Natural killer cell (primary cell): ENCODE data around the gene HSBP1L1. TPM values are rescaled to one million over a fixed set of nuclear protein-coding genes. Genes with fewer than 3 reads are reported as not detected.

ENCODE experiments used
- ATAC-seq, 3 donors: fragments of 150-1000 bp in 2 of 3; fragments of 200-7000 bp in 1 of 3; cut with Tn5 transposase; 1 replicate in 1 of 3; 2 replicates in 2 of 3; pipeline ENCODE4 v1.10.0; 2021; ENCODE audit warnings: mild to moderate bottlenecking in 2 of 3, moderate library complexity in 2 of 3
- DNase-seq, 2 donors: peaks; one replicate each; pipeline versions ENCODE4 v3.0.0 to v3.0.0-alpha.2; 2013 to 2021; ENCODE audit warnings: mixed read lengths in 1 of 2
- H3K27ac ChIP-seq: one replicate; pipeline ENCODE4 v1.5.1; 2013; ENCODE audit warnings: mild to moderate bottlenecking, low read length
- H3K27me3 ChIP-seq: one replicate; pipeline ENCODE4 v1.6.1; 2013; ENCODE audit warnings: low read length; ENCODE audit not compliant: control insufficient read depth, insufficient read depth
- H3K36me3 ChIP-seq: one replicate; pipeline ENCODE4 v1.6.1; 2013; ENCODE audit warnings: low read length; ENCODE audit not compliant: control insufficient read depth, insufficient read depth
- H3K4me1 ChIP-seq: one replicate; pipeline ENCODE4 v1.6.1; 2013; ENCODE audit warnings: low read length; ENCODE audit not compliant: control insufficient read depth, insufficient read depth
- H3K4me3 ChIP-seq: one replicate; pipeline ENCODE4 v1.5.1; 2013; ENCODE audit warnings: low read length
- H3K9me3 ChIP-seq: one replicate; pipeline ENCODE4 v1.6.1; 2013; ENCODE audit warnings: low read length; ENCODE audit not compliant: control insufficient read depth, insufficient read depth
- H3K27ac Mint-ChIP-seq, 2 donors: one replicate each; pipeline ENCODE4 v1.8.0; 2022; ENCODE audit warnings: mild to moderate bottlenecking in 2 of 2, mixed read lengths in 2 of 2, moderate library complexity in 1 of 2
- H3K27me3 Mint-ChIP-seq, 2 donors: one replicate each; pipeline ENCODE4 v1.8.0; 2022; ENCODE audit warnings: low read depth in 2 of 2, mixed read lengths in 2 of 2
- H3K36me3 Mint-ChIP-seq: one replicate; pipeline ENCODE4 v1.8.0; 2022; ENCODE audit warnings: mixed read lengths
- H3K4me1 Mint-ChIP-seq, 2 donors: one replicate each; pipeline ENCODE4 v1.8.0; 2022; ENCODE audit warnings: mixed read lengths in 2 of 2
- H3K4me3 Mint-ChIP-seq: one replicate; pipeline ENCODE4 v1.8.0; 2022; ENCODE audit warnings: mild to moderate bottlenecking, moderate library complexity, mixed read lengths
- H3K9me3 Mint-ChIP-seq, 2 donors: one replicate each; pipeline ENCODE4 v1.8.0; 2022; ENCODE audit warnings: mixed read lengths in 2 of 2
- WGBS: methylation state at CpG from one replicate; pipeline ENCODE4 v1.1.7; 2013; ENCODE audit warnings: missing lambda C conversion rate; ENCODE audit not compliant: insufficient coverage; 5-methylcytosine and 5-hydroxymethylcytosine counted together
- intact Hi-C: fragments of 100-400 bp; cut with micrococcal nuclease; formaldehyde crosslinking; loops from one replicate; pipeline ENCODE4 v1.14.2; 2022
- total RNA-seq, 4 donors: library from RNA; stranded (reverse); fragments of 120-200 nt in 1 of 4; gene quantifications; one replicate each; pipeline versions ENCODE4 v1.2.3 to v1.2.4, GENCODE V29; 2013 to 2022
- TF ChIP-seq, protein P1 (sequence below): fragments of 200-600 bp; IDR thresholded peaks from one replicate; pipeline ENCODE4 v1.8.0; 2022; ENCODE audit warnings: antibody characterized with exemption

Gene HSBP1L1
- total RNA-seq, 3 donors from 2014 or later (not counting 1 experiment from before 2014, with no cell fraction given), result 11.7 to 16.1 (median 13.8) TPM

DNA sequence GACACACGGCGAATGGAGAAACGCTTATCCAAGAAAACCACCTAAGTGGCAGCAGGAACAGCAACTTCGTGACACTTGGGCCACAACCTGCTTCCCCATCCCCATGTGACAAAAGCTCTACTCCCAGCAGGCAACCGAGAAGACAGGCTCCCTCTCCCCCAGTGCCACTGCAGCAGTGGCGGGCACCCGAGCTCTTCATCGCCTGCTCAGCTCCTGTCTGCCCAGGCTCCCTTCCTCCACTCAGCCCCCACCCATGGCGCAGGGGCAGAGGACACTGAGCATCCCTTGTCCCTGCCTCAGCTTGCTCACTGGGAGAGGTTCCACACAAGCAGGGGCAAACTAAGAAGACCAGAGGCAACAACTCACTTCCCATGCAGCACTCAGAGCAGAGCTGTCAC, 35.9 kb upstream of the HSBP1L1 start:
- peaks cover 7% of the 10 kb centered on the region for H3K36me3 ChIP-seq
- intact Hi-C loops, result no loop called here
- ATAC-seq (no peak), DNase-seq (no peak)
- Mint-ChIP-seq H3K27me3 (no peaks in the 10 kb centered on the region), H3K36me3 (peaks cover 38% of the 10 kb centered on the region), H3K9me3 (peaks cover 18 to 31% of the 10 kb centered on the region in 2 donors), H3K4me3 (no peak overlapping the region), H3K4me1 (peaks cover 9% of the 10 kb centered on the region in 2 donors), H3K27ac (peak overlapping the region in 1 of 2 donors; percentile 29)
- H3K4me3 ChIP-seq, result no peak overlapping the region
- WGBS, result 96% methylated on average over 9 of the region's 9 CpGs
- H3K4me1 ChIP-seq, result no peaks in the 10 kb centered on the region
- H3K27me3 ChIP-seq, result no peaks in the 10 kb centered on the region
- H3K27ac ChIP-seq, result no peak overlapping the region
- TF ChIP-seq, protein P1, sequence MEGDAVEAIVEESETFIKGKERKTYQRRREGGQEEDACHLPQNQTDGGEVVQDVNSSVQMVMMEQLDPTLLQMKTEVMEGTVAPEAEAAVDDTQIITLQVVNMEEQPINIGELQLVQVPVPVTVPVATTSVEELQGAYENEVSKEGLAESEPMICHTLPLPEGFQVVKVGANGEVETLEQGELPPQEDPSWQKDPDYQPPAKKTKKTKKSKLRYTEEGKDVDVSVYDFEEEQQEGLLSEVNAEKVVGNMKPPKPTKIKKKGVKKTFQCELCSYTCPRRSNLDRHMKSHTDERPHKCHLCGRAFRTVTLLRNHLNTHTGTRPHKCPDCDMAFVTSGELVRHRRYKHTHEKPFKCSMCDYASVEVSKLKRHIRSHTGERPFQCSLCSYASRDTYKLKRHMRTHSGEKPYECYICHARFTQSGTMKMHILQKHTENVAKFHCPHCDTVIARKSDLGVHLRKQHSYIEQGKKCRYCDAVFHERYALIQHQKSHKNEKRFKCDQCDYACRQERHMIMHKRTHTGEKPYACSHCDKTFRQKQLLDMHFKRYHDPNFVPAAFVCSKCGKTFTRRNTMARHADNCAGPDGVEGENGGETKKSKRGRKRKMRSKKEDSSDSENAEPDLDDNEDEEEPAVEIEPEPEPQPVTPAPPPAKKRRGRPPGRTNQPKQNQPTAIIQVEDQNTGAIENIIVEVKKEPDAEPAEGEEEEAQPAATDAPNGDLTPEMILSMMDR, result no peak
- peaks cover 17% of the 10 kb centered on the region for H3K9me3 ChIP-seq

DNA sequence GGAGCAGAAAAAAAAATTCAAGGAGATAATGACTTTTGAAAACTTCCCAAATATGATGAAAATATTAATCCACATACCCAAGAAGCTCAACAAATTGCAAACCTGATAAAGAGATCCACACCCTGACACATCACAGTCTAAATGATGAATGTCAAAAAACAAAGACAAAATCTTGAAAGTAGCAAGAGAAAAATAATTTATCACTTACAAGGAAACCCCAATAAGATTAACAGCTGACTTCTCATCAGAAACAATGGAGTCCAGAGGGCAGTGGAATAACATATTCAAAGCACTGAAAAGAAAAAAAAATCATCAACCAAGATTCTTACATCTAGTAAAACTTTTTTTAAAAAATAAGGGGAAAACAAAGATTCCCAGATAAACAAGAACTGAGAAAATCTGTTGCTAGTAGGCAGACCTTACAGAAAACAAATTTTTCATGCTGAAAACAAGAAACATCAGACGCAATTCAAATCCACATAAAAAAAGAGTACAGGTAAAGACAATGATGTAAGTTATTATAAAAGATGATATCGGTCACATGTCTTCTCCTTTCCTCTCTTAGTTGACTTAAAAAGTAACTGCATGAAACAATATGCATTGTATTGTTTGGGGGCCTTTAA, 34.3 kb upstream of the HSBP1L1 start:
- peaks cover 7% of the 10 kb centered on the region for H3K36me3 ChIP-seq
- intact Hi-C loops, result no loop called here
- H3K4me3 ChIP-seq, result no peak overlapping the region

DNA sequence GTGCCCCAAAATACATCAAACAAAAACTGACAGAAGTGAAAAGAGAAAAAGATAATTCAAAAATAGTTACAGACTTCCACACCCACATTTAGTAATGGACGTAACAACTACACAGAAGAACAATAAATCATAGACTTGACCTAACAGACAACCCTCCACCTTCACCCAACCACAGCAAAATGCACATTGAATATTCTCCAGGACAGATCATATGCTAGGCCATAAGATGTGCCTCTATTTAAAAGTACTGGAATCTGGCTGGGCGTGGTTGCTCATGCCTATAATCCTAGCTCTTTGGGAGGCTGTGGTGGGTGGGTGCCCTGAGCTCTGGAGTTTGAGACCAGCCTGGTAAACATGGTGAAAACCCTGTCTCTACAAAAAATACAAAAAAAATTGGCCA, 33.0 kb upstream of the HSBP1L1 start:
- H3K27me3 Mint-ChIP-seq, result no peaks in the 10 kb centered on the region
- TF ChIP-seq, protein P1, result no peak
- Histone ChIP-seq H3K27ac (no peak overlapping the region), H3K4me3 (no peak overlapping the region), H3K36me3 (peaks cover 7% of the 10 kb centered on the region), H3K4me1 (no peaks in the 10 kb centered on the region), H3K9me3 (peaks cover 32% of the 10 kb centered on the region), H3K27me3 (no peaks in the 10 kb centered on the region)
- no peak overlapping the region for H3K27ac Mint-ChIP-seq
- intact Hi-C loops, result no loop called here
- H3K9me3 Mint-ChIP-seq, result peaks cover 21 to 34% of the 10 kb centered on the region in 2 donors
- no peak overlapping the region for H3K4me3 Mint-ChIP-seq
- H3K4me1 Mint-ChIP-seq, result peaks cover 9 to 16% of the 10 kb centered on the region in 2 donors
- DNase-seq (no peak), ATAC-seq (no peak)
- 97% methylated on average over 2 of the region's 2 CpGs for WGBS
- H3K36me3 Mint-ChIP-seq, result peaks cover 42% of the 10 kb centered on the region

More for the DNA sequence above, 34.3 kb upstream of the HSBP1L1 start:
- Histone ChIP-seq H3K27me3 (no peaks in the 10 kb centered on the region), H3K27ac (no peak overlapping the region), H3K4me1 (no peaks in the 10 kb centered on the region), H3K9me3 (peaks cover 24% of the 10 kb centered on the region)
- peaks cover 21 to 34% of the 10 kb centered on the region in 2 donors for H3K9me3 Mint-ChIP-seq
- DNase-seq (no peak), ATAC-seq (no peak)
- no peak overlapping the region for H3K27ac Mint-ChIP-seq
- H3K36me3 Mint-ChIP-seq, result peaks cover 42% of the 10 kb centered on the region
- H3K4me1 Mint-ChIP-seq, result peaks cover 9% of the 10 kb centered on the region in 2 donors
- H3K4me3 Mint-ChIP-seq, result no peak overlapping the region
- no CpG with 5 or more reads among the region's 2 CpGs for WGBS
- TF ChIP-seq, protein P1, result no peak
- H3K27me3 Mint-ChIP-seq, result no peaks in the 10 kb centered on the region

DNA sequence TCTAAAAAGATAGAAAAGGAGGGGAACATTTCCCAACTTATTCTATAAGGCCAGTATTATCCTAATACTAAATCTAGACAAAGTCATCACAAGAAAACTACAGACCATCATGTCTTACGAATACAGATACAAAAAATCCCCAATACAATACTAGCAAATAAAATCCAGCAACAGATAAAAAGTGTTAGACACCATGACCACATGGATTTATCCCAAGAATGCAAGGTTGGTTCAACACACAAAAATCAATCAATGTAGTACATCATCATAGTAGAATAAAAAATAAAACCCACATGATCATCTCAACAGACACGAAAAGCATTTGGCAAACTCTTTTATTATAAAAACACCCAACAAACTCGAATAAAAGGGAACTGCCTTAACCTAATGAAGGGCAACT, 31.5 kb upstream of the HSBP1L1 start:
- H3K27me3 Mint-ChIP-seq, result no peaks in the 10 kb centered on the region
- intact Hi-C loops, result no loop called here
- no peak overlapping the region for H3K4me3 Mint-ChIP-seq
- H3K9me3 ChIP-seq, result peaks cover 35% of the 10 kb centered on the region
- H3K4me3 ChIP-seq, result no peak overlapping the region
- TF ChIP-seq, protein P1, result no peak
- H3K4me1 Mint-ChIP-seq, result peaks cover 9 to 22% of the 10 kb centered on the region in 2 donors
- H3K27me3 ChIP-seq, result no peaks in the 10 kb centered on the region
- peaks cover 42% of the 10 kb centered on the region for H3K36me3 Mint-ChIP-seq
- H3K4me1 ChIP-seq, result no peaks in the 10 kb centered on the region
- 94% methylated on average over 2 of the region's 3 CpGs for WGBS
- peaks cover 7% of the 10 kb centered on the region for H3K36me3 ChIP-seq
- H3K27ac ChIP-seq, result no peak overlapping the region
- ATAC-seq (no peak), DNase-seq (no peak)
- peaks cover 21 to 34% of the 10 kb centered on the region in 2 donors for H3K9me3 Mint-ChIP-seq
- no peak overlapping the region for H3K27ac Mint-ChIP-seq
